GM21381 (cell line): ENCODE data around the gene GCSAM.

ENCODE experiments used
- ATAC-seq: cut with Tn5 transposase; IDR thresholded peaks from one replicate; pipeline ENCODE4 v1.9.1; 2021; ENCODE audit warnings: mild to moderate bottlenecking, moderate library complexity; ENCODE audit not compliant: unreplicated experiment

Gene GCSAM

GRCh38 chr3:112129925-112130637, 3.0 kb downstream of the GCSAM start:
- no peak for ATAC-seq

- peak; percentile 41 for ATAC-seq
Observed at GRCh38 chr3:112128843-112129727, 4.0 kb downstream of the GCSAM start.

- ATAC-seq, result no peak
Observed at GRCh38 chr3:112127522-112128494, 5.2 kb downstream of the GCSAM start.

- ATAC-seq, result no peak
Observed at GRCh38 chr3:112126511-112126911, 6.5 kb downstream of the GCSAM start.

GRCh38 chr3:112124907-112125607, 8.0 kb downstream of the GCSAM start:
- no peak for ATAC-seq

- no peak for ATAC-seq
Observed at GRCh38 chr3:112123548-112123947, 9.5 kb downstream of the GCSAM start.

- no peak for ATAC-seq
Observed at GRCh38 chr3:112122870-112123269, 10.2 kb downstream of the GCSAM start.

- no peak for ATAC-seq
Observed at GRCh38 chr3:112121577-112122547, 11.2 kb downstream of the GCSAM start.

GRCh38 chr3:112119962-112120836, 12.8 kb downstream of the GCSAM start:
- ATAC-seq, result no peak

GRCh38 chr3:112117841-112118571, 15.0 kb downstream of the GCSAM start:
- no peak for ATAC-seq

- no peak for ATAC-seq
Observed at GRCh38 chr3:112117415-112117814, 15.6 kb downstream of the GCSAM start.

- ATAC-seq, result no peak
Observed at GRCh38 chr3:112116748-112117186, 16.3 kb downstream of the GCSAM start.

- ATAC-seq, result no peak
Observed at GRCh38 chr3:112115806-112116383, 17.2 kb downstream of the GCSAM start.

GRCh38 chr3:112115161-112115739, 17.8 kb downstream of the GCSAM start:
- peak; percentile 33 for ATAC-seq

GRCh38 chr3:112114576-112115160, 18.4 kb downstream of the GCSAM start:
- peak; percentile 25 for ATAC-seq

GRCh38 chr3:112111785-112112402, 21.2 kb downstream of the GCSAM start:
- no peak for ATAC-seq
